Kidney glomerular epithelial cell (primary cell): Measurements from ENCODE around the gene SECISBP2L.
"Not testable (repeated sequence)": the region's sequence is repeated elsewhere in the genome, so short reads cannot be mapped to it uniquely, and the experiment has no call there.

Source experiments
- DNase-seq: peaks from one replicate; lab custom pipeline; 2025; lab: John Stamatoyannopoulos, UW

The SECISBP2L gene

DNA sequence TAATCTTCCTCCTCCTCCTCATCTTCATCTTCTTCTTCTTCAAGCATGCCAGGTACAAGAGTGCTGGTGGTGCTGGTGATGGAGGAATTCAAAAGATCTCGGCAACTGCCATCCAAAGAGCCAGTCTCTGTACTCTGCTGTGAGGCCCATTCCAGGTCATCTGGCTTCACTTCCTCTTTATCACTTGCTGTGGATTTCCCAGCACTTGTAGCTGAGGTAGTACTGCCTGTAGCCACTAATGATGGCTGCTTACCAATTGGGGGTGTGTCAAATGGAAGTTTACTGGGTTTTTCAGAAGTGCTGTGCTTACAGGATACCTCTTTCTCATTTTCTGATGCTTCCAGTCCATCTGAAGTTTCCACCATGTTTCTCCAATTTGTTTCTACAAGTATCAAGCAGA lies 53.7 kb downstream of the SECISBP2L start:
- no peak for DNase-seq

GRCh38 chr15:48992096-48992495 lies 54.1 kb downstream of the SECISBP2L start:
- DNase-seq, result no peak

DNA sequence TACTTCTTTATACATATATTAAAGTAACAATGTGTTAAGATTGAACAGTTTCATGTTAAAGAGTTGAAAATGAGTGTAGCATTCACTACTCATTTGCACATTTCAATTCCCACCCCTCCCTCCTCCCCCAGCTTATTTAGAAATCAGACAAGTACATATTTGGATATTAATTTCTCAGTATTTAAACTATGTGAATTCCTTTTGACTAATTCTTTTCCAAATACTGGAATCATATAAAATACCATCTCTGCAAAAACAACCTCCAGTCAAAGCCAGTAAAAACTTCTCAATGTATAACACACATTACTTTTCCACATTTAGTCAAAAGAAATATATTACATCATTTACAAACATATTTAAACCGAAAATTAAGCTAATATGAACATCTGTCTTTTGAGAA lies 57.1 kb downstream of the SECISBP2L start:
- no peak for DNase-seq

GRCh38 chr15:48987142-48987541 lies 59.1 kb downstream of the SECISBP2L start:
- DNase-seq, result no peak

- no peak for DNase-seq
Measured at GRCh38 chr15:48986240-48986639, 60.0 kb downstream of the SECISBP2L start.

- no peak for DNase-seq
Measured at GRCh38 chr15:48985516-48985915, 60.7 kb downstream of the SECISBP2L start.

GRCh38 chr15:48984811-48985352 lies 61.4 kb downstream of the SECISBP2L start:
- no peak for DNase-seq

DNA sequence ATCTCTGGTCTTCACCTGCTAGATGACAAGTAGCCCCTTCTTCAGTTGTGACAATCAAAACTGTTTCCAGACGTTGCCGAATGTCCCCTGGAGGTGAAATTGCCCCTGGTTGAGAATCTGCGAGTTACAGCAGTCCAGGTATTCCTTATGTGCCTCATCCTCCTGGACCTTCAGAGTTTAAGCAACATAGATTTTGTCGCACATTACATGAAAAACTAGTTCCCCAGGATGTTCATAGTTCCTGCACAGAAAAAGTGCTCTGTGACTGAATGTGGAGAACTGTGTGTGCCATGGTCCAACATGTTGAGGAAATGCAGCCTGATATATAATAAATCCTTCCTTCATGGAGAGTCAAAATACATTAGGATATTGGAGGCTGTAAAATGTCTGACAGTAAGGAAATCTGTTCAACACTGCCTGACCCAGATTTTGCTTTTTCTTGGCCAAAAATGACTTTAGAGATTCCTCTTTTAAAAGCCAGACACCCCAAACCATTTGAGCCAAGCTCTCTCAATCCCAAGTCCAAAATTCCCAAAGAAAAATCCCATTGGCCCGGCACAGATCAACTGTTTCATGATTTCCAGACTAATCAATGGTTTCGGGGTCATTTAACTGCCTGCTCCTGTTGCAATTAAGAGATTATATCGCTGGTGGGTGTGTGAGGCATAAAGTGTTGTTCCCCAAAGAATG lies 62.1 kb downstream of the SECISBP2L start:
- no peak for DNase-seq

DNA sequence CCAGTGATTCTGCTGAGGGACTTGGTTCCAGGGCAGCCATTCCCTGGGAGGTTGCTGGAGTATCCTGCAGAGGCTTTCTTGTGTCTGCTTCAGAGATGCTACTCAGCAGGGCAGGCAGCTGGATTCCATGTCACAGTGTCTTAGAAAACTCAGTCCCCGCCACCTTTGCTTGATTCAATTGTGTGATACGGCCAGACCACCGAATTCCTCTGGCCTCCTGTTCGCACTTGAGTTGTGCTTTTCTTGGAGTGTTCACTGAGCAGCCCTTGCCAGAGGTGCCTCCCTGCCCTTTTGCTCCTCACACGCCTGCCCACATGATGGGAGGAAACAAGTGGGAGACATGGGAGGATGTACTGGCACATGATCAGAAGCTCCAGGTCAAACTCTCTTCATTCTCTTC lies 62.9 kb downstream of the SECISBP2L start:
- no peak for DNase-seq

DNA sequence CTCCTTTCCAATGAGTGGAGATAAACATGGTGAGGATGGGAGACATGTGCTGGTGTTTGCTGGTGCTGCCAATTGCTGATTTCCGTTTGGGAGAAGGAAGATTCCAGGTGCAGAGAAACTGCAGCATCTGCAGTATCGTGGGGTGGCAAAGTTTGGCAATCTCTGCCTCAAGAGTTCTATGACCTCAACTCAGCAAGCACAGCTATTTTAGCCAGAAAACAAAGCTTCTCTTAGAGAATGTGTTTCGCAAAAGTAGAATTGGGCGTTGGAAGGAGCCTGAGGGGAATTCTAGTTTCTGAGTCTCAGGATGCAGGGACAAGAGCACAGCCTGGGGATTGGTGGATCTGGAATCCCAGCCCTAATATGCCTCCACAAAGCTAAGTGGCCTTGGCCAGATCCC lies 64.3 kb downstream of the SECISBP2L start:
- no peak for DNase-seq

DNA sequence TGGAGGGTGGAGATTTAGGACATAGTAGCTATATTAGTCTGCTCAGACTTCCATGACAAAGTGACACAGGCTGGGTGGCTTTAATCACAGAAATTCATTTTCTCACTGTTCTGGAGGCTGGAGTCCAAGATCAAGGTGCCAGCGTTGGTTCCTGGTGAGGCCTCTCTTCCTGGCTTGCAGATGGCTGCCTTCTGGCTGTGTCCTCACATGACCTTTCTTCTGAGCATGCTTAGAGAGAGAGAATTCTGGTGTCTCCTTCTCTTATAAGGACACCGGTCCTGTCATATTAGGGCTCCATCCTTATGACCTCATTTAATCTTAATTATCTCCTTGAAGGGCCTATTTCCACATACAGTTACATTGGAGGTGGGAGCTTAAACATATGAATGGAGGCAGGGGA lies 67.6 kb downstream of the SECISBP2L start:
- no peak for DNase-seq

DNA sequence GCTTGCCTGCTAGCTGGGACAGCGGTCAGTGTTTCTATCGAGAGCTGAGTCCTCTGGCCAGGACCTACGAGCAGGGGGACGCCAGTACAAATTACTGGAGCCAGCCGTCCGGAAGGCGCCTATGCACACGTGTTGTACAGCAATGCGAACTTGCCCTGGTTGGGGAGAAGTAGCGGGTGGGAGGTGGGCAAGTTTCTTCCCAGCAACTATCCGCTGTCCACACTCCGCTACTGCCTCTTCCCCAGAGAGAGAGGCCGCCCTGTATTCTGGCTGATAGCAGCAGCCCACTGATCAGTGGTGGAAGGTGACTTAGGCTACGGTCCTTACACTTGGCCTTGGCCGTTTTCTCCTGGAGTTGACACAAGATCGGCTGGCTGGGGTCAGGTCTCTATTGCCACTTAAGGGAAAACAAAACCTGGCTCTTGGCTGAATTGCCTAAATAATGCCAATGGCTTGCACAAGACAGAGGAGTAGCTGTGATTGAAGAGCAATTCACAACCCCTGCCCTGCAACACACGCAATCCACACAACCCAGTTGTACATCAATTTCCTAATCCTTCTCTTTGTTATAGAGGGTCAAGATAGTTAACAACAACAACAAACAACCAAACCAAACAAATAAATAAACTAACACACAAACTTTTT lies 69.7 kb downstream of the SECISBP2L start:
- no peak for DNase-seq

GRCh38 chr15:48975472-48976419 lies 70.5 kb downstream of the SECISBP2L start:
- DNase-seq, result peak; percentile 76

DNA sequence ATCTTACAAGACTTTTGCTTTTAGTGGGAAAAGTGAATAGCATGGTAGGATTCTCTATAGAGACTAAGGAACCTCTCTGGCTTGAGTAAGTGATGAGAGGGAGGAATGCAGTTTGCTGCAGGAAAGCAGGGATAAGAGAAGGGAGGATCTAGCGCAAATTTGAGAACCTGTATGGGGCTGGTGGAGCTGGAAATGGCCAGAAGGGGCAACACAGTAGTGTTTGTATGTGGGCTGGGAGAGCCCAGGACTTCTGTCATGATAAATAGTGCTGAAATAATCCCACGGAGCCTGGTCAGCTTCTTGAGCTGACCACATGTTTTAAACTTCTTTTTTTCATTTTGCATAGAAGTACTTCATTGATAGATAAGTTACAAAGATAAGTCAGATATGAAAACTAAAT lies 71.4 kb downstream of the SECISBP2L start:
- DNase-seq, result no peak

GRCh38 chr15:48972750-48973503 lies 73.3 kb downstream of the SECISBP2L start:
- DNase-seq, result no peak

DNA sequence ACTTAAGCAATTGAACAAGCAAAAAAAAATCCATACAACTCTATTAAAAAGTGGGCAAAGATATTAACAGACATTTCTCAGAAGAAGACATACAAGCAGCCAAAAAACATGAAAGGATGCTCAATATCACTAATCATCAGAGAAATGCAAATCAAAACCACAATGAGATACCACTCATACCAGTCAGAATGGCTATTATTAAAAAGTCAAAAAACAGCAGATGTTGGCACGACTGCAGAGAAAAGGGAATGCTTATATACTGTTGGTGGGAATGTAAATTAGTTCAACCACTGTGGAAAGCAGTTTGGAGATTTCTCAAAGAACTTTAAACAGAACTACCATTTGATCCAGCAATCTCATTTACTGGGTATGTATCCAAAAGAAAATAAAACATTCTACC lies 75.3 kb downstream of the SECISBP2L start:
- not testable (repeated sequence) for DNase-seq

DNA sequence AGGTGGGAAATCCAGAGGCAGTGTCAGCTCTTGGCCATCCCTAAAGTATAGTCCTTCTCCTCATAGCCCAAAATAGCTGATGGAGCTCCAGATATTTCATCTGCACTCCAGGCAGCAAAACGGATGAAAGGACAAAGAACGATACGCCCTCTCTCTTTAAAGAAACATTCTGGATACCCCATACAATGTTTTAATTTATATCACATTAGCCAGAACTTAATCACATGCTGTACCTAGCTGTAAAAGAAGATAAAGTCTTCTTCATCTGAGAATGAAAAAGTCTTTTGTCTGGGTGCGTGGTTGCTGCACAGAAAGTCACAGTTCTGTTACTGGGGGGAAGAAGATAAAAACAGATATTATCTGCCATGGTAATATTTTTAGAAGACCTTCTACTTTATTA lies 78.2 kb downstream of the SECISBP2L start:
- no peak for DNase-seq

- DNase-seq, result no peak
Measured at GRCh38 chr15:48967336-48967735, 78.9 kb downstream of the SECISBP2L start.

GRCh38 chr15:48966595-48967301 lies 79.5 kb downstream of the SECISBP2L start:
- peak; percentile 13 for DNase-seq

- peak; percentile 50 for DNase-seq
Measured at GRCh38 chr15:48965972-48966371, 80.3 kb downstream of the SECISBP2L start.

- DNase-seq, result no peak
Measured at GRCh38 chr15:48964898-48965297, 81.3 kb downstream of the SECISBP2L start.
